SU-DHL-6 (cell line): ENCODE data around the gene SQOR.

Experiments
- H2AFZ ChIP-seq: fragments of 200-600 bp; sonication (generic); 2 replicates; pipeline ENCODE4 v1.6.1; 2014; ENCODE audit warnings: low read depth, mild to moderate bottlenecking, moderate library complexity, mixed read lengths, antibody characterized with exemption, low read length; ENCODE audit not compliant: severe bottlenecking
- H3F3A ChIP-seq: fragments of 200-600 bp; shearing (Covaris generic); 2 replicates; pipeline ENCODE4 v1.6.0; 2016; ENCODE audit warnings: antibody characterized with exemption, mild to moderate bottlenecking; ENCODE audit not compliant: insufficient read depth
- H3K27ac ChIP-seq: fragments of 200-600 bp; sonication (generic); 2 replicates; pipeline ENCODE4 v1.5.1; 2016; ENCODE audit warnings: low read depth, mild to moderate bottlenecking, low read length, moderate library complexity, mixed read lengths
- H3K27me3 ChIP-seq: fragments of 200-600 bp; sonication (generic), shearing (Covaris generic); 2 replicates; pipeline ENCODE4 v1.6.0; 2014; ENCODE audit warnings: mild to moderate bottlenecking, low read length
- H3K36me3 ChIP-seq: fragments of 200-600 bp; sonication (generic); 2 replicates; pipeline ENCODE4 v1.6.1; 2014; ENCODE audit warnings: mild to moderate bottlenecking, low read length, mixed read lengths
- H3K4me2 ChIP-seq: fragments of 300-600, 200-600 bp; shearing (Covaris generic), sonication (generic); 2 replicates; pipeline ENCODE4 v1.6.0; 2014; ENCODE audit warnings: low read length, low read depth, mild to moderate bottlenecking; ENCODE audit not compliant: poor library complexity, severe bottlenecking
- H3K4me3 ChIP-seq: fragments of 200-600 bp; sonication (generic); 2 replicates; pipeline ENCODE4 v1.5.1; 2014; ENCODE audit warnings: antibody characterized with exemption, low read length, mild to moderate bottlenecking, mixed read lengths; ENCODE audit not compliant: insufficient read depth, poor library complexity, severe bottlenecking
- H3K79me2 ChIP-seq: fragments of 200-600 bp; sonication (generic); 2 replicates; pipeline ENCODE4 v1.6.1; 2014; ENCODE audit warnings: mild to moderate bottlenecking, low read length, moderate library complexity; ENCODE audit not compliant: insufficient read depth
- H3K9ac ChIP-seq: fragments of 200-600 bp; sonication (generic); 2 replicates; pipeline ENCODE4 v1.7.0; 2014; ENCODE audit warnings: mild to moderate bottlenecking, low read length
- H3K9me2 ChIP-seq: fragments of 200-600 bp; sonication (generic); replicated peaks from 2 replicates; pipeline ENCODE4 v1.6.1; 2014; ENCODE audit warnings: low read length; ENCODE audit not compliant: insufficient read depth
- H3K9me3 ChIP-seq: fragments of 200-600 bp; sonication (generic); 2 replicates; pipeline ENCODE4 v1.6.1; 2014; ENCODE audit warnings: low read length, mixed read lengths; ENCODE audit not compliant: insufficient read depth
- H4K20me1 ChIP-seq: fragments of 200-600 bp; sonication (generic); 2 replicates; pipeline ENCODE4 v1.6.1; 2014; ENCODE audit warnings: low read depth, mild to moderate bottlenecking, antibody characterized with exemption, low read length, moderate library complexity, mixed read lengths
- CTCF ChIP-seq: fragments of 200-600 bp; sonication (generic); IDR thresholded peaks from one replicate; pipeline ENCODE4 v1.5.1; 2017; ENCODE audit warnings: antibody characterized with exemption, mild to moderate bottlenecking, low read length, moderate library complexity; ENCODE audit not compliant: insufficient read depth, poor library complexity, severe bottlenecking
- EZH2phosphoT487 ChIP-seq: fragments of 200-600 bp; sonication (generic), shearing (Covaris generic); conservative IDR thresholded peaks from 2 replicates; pipeline ENCODE4 v1.6.1; 2018; ENCODE audit warnings: mild to moderate bottlenecking, antibody characterized with exemption, low read length, moderate library complexity, mixed read lengths

The SQOR gene

GRCh38 chr15:45669422-45669821 lies 34.6 kb downstream of the SQOR start:
- H4K20me1 ChIP-seq: no peaks in the 10 kb centered on the region
- no peaks in the 10 kb centered on the region for H3K27me3 ChIP-seq
- no peak overlapping the region for H3K27ac ChIP-seq

GRCh38 chr15:45670091-45670490 lies 35.3 kb downstream of the SQOR start:
- Histone ChIP-seq H3K9ac (no peak overlapping the region), H3K79me2 (no peaks in the 10 kb centered on the region), H4K20me1 (no peaks in the 10 kb centered on the region), H3K36me3 (no peaks in the 10 kb centered on the region), H3K4me3 (no peak overlapping the region), H2AFZ (no peak overlapping the region), H3F3A (no peaks in the 10 kb centered on the region), H3K4me2 (no peak overlapping the region), H3K9me2 (no peaks in the 10 kb centered on the region), H3K27ac (no peak overlapping the region), H3K9me3 (no peaks in the 10 kb centered on the region), H3K27me3 (no peaks in the 10 kb centered on the region)
- TF ChIP-seq CTCF (no peak), EZH2phosphoT487 (no peak)

More at GRCh38 chr15:45669422-45669821, 34.6 kb downstream of the SQOR start:
- Histone ChIP-seq H3K9me3 (no peaks in the 10 kb centered on the region), H3K4me2 (no peak overlapping the region), H3K36me3 (no peaks in the 10 kb centered on the region), H3K9ac (no peak overlapping the region), H3K4me3 (no peak overlapping the region), H3K9me2 (no peaks in the 10 kb centered on the region), H2AFZ (no peak overlapping the region), H3F3A (no peaks in the 10 kb centered on the region), H3K79me2 (no peaks in the 10 kb centered on the region)
- TF ChIP-seq EZH2phosphoT487: no peak
- no peak for TF ChIP-seq CTCF

GRCh38 chr15:45670511-45670910 lies 35.7 kb downstream of the SQOR start:
- H3K36me3 ChIP-seq: no peaks in the 10 kb centered on the region
- no peaks in the 10 kb centered on the region for H3K79me2 ChIP-seq
- H3K27ac ChIP-seq: no peak overlapping the region
- H3K27me3 ChIP-seq: no peaks in the 10 kb centered on the region
- H2AFZ ChIP-seq: no peak overlapping the region
- no peak overlapping the region for H3K4me3 ChIP-seq
- no peaks in the 10 kb centered on the region for H3K9me3 ChIP-seq
- no peaks in the 10 kb centered on the region for H3K9me2 ChIP-seq
- TF ChIP-seq EZH2phosphoT487 (no peak), CTCF (no peak)
- H3K9ac ChIP-seq: no peak overlapping the region
- H3F3A ChIP-seq: no peaks in the 10 kb centered on the region
- no peaks in the 10 kb centered on the region for H4K20me1 ChIP-seq
- no peak overlapping the region for H3K4me2 ChIP-seq

- no peak for TF ChIP-seq CTCF
- TF ChIP-seq EZH2phosphoT487: no peak
- H3F3A ChIP-seq: no peaks in the 10 kb centered on the region
- no peaks in the 10 kb centered on the region for H3K27me3 ChIP-seq
- no peaks in the 10 kb centered on the region for H4K20me1 ChIP-seq
- H3K36me3 ChIP-seq: no peaks in the 10 kb centered on the region
- H3K9me3 ChIP-seq: no peaks in the 10 kb centered on the region
- H3K9ac ChIP-seq: no peak overlapping the region
- H3K9me2 ChIP-seq: no peaks in the 10 kb centered on the region
- H3K79me2 ChIP-seq: no peaks in the 10 kb centered on the region
- H3K4me3 ChIP-seq: no peak overlapping the region
- no peak overlapping the region for H3K27ac ChIP-seq
- H2AFZ ChIP-seq: no peak overlapping the region
- H3K4me2 ChIP-seq: no peak overlapping the region
Measured at GRCh38 chr15:45674677-45675076, 39.8 kb downstream of the SQOR start.
